Suprapubic skin (tissue), 4 donors: Measurements from ENCODE around the gene TCF3. TPM values are rescaled to one million over a fixed set of nuclear protein-coding genes. Genes with fewer than 3 reads are reported as not detected.
"Not testable (repeated sequence)": the region's sequence is repeated elsewhere in the genome, so short reads cannot be mapped to it uniquely, and the experiment has no call there.

Source experiments
- DNase-seq, 2 donors: peaks; one replicate each; pipeline ENCODE4 v3.0.0-alpha.2; 2019; ENCODE audit warnings: low spot score in 2 of 2
- H3K27ac ChIP-seq: fragments of 200-600 bp; sonication (generic); one replicate; pipeline ENCODE4 v1.5.1; 2019
- H3K27me3 ChIP-seq: fragments of 200-600 bp; sonication (generic); one replicate; pipeline ENCODE4 v1.5.1; 2019
- H3K36me3 ChIP-seq: fragments of 200-600 bp; sonication (generic); one replicate; pipeline ENCODE4 v1.5.1; 2019
- H3K4me1 ChIP-seq: fragments of 200-600 bp; sonication (generic); one replicate; pipeline ENCODE4 v1.5.1; 2019
- H3K4me3 ChIP-seq: fragments of 200-600 bp; sonication (generic); one replicate; pipeline ENCODE4 v1.5.1; 2019; ENCODE audit warnings: mild to moderate bottlenecking
- H3K9me3 ChIP-seq: fragments of 200-600 bp; sonication (generic); one replicate; pipeline ENCODE4 v1.5.1; 2019
- EP300 ChIP-seq: sonication (generic); formaldehyde crosslinking; IDR thresholded peaks from one replicate; pipeline ENCODE4 v1.6.1; 2017; ENCODE audit warnings: antibody characterized with exemption
- POLR2A ChIP-seq, 2 donors: fragments of 450-650 bp; IDR thresholded peaks; one replicate each; pipeline ENCODE4 v1.6.1; 2017; ENCODE audit warnings: antibody characterized with exemption in 2 of 2, mild to moderate bottlenecking in 2 of 2, moderate library complexity in 2 of 2
- POLR2AphosphoS5 ChIP-seq, 3 donors: sonication (generic); formaldehyde crosslinking; IDR thresholded peaks; one replicate each; pipeline ENCODE4 v1.6.1; 2017; ENCODE audit warnings: antibody characterized with exemption in 3 of 3
- WGBS: methylation state at CpG from one replicate; pipeline ENCODE4 v1.1.5; 2018; 5-methylcytosine and 5-hydroxymethylcytosine counted together
- total RNA-seq, 4 donors: library from RNA; depleted of rRNA; stranded (reverse); fragments of >200 nt; gene quantifications; one replicate each; pipeline ENCODE4 v1.1.0, GENCODE V29; 2016
- TF ChIP-seq, protein P1 (sequence below), 2 donors: fragments of 200-600 bp in 1 of 2; fragments of 450-650 bp in 1 of 2; sonication (generic) in 1 of 2; IDR thresholded peaks; one replicate each; pipeline ENCODE4 v1.5.1; 2016 to 2019; ENCODE audit warnings: antibody characterized with exemption in 2 of 2, mild to moderate bottlenecking in 1 of 2, moderate library complexity in 1 of 2

Gene TCF3
- total RNA-seq, 4 donors from 2014 or later, result 57.2 to 80.9 (median 68.7) TPM

DNA sequence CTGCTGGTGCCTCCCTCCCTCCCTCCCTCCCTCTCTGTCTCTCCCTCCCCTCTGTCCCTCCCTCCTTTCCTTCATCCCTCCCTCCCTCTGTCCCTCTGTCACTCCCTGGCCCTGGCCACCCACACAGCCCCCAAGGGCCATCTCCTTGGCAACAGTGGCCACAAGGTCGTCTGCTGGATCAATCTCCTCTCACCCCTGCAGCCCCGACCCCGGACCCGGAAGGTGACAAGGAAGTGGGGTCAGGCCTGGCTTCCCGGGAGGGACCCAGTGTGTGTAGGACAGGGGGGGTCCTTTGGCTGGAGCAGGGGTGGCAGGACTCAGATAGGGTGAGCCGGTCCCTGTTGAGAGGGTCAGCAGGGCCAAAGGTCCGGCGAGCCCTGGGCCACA, 21.9 kb upstream of the TCF3 start:
- H3K27me3 ChIP-seq, result peaks cover 97% of the 10 kb centered on the region
- WGBS, result 10% methylated on average over 2 of the region's 8 CpGs
- no peak for DNase-seq
- no peak overlapping the region for H3K27ac ChIP-seq
- no peak for TF ChIP-seq POLR2A (IDR thresholded peaks at IDR 0.05)
- no peak for TF ChIP-seq POLR2AphosphoS5 (IDR thresholded peaks at IDR 0.05)
- no peak for TF ChIP-seq EP300
- TF ChIP-seq, protein P1, sequence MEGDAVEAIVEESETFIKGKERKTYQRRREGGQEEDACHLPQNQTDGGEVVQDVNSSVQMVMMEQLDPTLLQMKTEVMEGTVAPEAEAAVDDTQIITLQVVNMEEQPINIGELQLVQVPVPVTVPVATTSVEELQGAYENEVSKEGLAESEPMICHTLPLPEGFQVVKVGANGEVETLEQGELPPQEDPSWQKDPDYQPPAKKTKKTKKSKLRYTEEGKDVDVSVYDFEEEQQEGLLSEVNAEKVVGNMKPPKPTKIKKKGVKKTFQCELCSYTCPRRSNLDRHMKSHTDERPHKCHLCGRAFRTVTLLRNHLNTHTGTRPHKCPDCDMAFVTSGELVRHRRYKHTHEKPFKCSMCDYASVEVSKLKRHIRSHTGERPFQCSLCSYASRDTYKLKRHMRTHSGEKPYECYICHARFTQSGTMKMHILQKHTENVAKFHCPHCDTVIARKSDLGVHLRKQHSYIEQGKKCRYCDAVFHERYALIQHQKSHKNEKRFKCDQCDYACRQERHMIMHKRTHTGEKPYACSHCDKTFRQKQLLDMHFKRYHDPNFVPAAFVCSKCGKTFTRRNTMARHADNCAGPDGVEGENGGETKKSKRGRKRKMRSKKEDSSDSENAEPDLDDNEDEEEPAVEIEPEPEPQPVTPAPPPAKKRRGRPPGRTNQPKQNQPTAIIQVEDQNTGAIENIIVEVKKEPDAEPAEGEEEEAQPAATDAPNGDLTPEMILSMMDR (IDR thresholded peaks at IDR 0.05), result no peak
- H3K36me3 ChIP-seq, result no peaks in the 10 kb centered on the region
- H3K4me1 ChIP-seq, result peaks cover 14% of the 10 kb centered on the region
- H3K9me3 ChIP-seq, result no peaks in the 10 kb centered on the region
- H3K4me3 ChIP-seq, result no peak overlapping the region

DNA sequence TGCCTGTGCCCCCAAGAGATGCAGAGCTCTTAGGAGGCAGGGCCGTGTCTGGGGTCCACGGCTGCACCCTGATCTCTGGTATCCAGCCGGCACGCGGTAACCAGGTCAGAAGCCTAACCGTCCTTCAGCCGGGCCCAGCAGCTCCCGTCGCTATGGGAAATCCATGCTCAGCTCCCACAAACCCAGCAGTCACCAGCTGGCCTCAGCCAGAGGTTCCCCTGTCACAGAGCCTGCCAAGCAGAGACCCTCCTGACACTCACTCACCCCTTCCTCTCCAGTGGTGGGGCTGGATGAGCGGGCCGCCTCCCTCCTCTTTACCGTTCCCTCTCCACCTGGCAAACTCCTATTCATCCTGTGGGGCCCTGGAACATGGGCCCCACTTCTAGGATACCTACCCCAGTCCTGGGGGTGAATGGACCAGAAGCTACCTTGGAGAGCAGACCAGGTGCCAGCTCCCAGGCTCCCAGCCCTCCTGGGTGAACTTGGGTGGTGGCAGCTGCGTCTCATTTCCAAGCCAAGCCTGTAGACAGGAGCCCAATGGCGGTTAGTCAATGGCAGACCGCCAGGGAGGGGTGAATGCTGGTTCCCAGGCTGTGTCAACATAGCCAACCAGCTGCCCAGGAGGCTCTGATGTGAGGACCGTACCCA, 21.4 kb upstream of the TCF3 start:
- DNase-seq, result no peak
- no peaks in the 10 kb centered on the region for H3K9me3 ChIP-seq
- 88% methylated on average over 6 of the region's 16 CpGs for WGBS
- H3K27ac ChIP-seq, result no peak overlapping the region
- H3K27me3 ChIP-seq, result peaks cover 97% of the 10 kb centered on the region
- no peaks in the 10 kb centered on the region for H3K36me3 ChIP-seq
- TF ChIP-seq, protein P1 (IDR thresholded peaks at IDR 0.05), result no peak
- H3K4me3 ChIP-seq, result no peak overlapping the region
- H3K4me1 ChIP-seq, result peaks cover 19% of the 10 kb centered on the region

DNA sequence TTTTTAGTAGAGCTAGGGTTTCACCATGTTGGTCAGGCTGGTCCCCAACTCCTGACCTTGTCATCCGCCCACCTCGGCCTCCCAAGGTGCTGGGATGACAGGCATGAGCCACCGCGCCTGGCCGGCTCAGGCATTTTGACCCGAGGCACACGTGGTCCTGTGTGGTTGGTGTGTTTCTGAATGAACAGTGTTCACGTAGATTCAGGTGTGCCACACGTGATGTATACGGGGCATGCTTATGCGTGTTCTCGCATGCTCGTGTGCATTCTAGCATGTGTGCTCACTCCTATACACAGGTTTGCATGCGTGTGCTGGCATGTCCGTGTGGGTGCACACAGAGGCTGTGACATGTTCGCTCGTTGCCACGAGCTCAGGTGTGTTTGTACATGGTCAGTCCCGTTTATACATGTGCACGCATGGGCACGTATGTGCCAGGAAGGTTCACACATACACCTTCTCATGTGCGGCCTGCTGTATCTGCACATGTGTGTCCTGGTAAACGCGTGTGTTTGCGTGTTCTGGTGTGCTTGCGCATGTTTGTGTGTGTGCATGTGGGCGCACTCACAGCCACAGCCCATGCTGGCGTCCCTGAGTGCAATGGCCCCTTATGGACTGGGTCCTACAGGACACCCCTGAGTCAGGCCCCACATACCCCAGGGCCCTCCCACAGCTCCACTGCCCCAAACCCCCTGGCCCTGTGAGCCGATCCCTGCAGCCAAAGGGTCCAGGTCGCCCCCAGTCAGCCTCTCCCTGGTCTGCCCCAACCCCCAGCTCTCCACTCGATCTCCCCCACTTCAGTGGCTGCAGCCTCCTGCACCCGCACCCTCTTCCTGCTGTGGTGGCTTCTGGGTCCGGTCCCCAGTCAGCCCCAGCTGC, 20.6 kb upstream of the TCF3 start:
- peaks cover 97% of the 10 kb centered on the region for H3K27me3 ChIP-seq
- WGBS, result 74% methylated on average over 31 of the region's 33 CpGs
- H3K27ac ChIP-seq, result no peak overlapping the region
- TF ChIP-seq, protein P1 (IDR thresholded peaks at IDR 0.05), result no peak
- no peak for TF ChIP-seq POLR2A (IDR thresholded peaks at IDR 0.05)
- no peak for TF ChIP-seq POLR2AphosphoS5 (IDR thresholded peaks at IDR 0.05)
- no peak for TF ChIP-seq EP300
- peaks cover 27% of the 10 kb centered on the region for H3K4me1 ChIP-seq
- H3K4me3 ChIP-seq, result no peak overlapping the region
- H3K9me3 ChIP-seq, result no peaks in the 10 kb centered on the region
- peak in 1 of 2 donors; percentile 61 for DNase-seq
- no peaks in the 10 kb centered on the region for H3K36me3 ChIP-seq

DNA sequence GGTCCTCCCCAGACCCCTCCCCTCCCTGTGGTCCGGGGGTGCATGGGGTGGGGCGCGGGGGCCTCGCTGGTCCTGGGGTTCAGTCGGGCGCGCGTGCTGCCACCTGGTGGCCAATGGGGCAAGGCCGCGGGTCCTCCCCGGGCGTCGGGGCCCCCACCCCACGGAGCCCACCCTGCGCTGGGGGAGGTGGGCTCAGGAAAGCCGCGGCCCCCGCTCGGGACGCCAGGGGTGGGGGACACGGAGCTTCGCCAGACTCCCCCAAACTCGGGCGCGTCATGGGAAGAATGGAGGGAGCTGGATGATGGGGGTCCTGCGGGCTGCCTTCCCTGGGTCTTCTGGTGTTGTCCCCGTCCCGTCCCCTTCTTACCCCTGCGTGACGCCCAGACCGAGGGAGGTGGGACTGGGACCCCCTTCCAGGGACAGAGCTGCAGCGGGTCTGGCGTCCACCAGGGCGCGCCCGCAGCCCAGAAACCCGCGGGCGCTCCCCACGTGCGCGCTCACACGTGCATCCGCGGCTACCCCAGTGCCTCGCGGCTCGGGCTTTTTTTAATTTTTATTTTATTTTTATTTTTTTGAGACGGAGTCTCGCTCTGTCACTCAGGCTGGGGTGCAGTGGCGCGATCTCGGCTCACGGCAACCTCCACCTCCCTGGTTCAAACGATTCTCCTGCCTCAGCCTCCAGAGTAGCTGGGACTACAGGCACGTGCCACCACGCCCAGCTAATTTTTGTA, 19.8 kb upstream of the TCF3 start:
- TF ChIP-seq, protein P1 (IDR thresholded peaks at IDR 0.05), result peak; percentile 39 to 85
- TF ChIP-seq EP300 (no peak), POLR2A (IDR thresholded peaks at IDR 0.05) (no peak)
- 10% methylated on average over 32 of the region's 57 CpGs for WGBS
- no peaks in the 10 kb centered on the region for H3K9me3 ChIP-seq
- H3K27ac ChIP-seq, result no peak overlapping the region
- H3K27me3 ChIP-seq, result peaks cover 97% of the 10 kb centered on the region
- H3K36me3 ChIP-seq, result no peaks in the 10 kb centered on the region
- H3K4me3 ChIP-seq, result no peak overlapping the region
- DNase-seq, result peak in 1 of 2 donors; percentile 64
- H3K4me1 ChIP-seq, result peaks cover 33% of the 10 kb centered on the region

DNA sequence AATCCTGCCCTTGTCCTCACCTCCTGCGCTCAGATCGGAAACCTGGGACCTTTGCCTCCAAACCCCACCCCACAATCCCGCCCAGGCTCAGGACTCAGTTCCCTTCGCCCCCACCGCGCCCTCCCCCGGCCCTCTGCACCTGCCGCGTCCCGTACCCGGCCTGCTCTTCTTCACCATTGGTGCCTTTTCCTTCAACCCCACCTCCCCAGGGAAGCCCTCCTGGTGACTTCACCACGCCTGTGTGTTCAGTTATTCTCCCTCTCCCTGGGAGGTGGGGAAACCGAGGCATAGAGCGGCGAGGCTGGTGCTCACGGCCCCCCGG, 19.3 kb upstream of the TCF3 start:
- H3K27ac ChIP-seq, result no peak overlapping the region
- TF ChIP-seq POLR2AphosphoS5 (IDR thresholded peaks at IDR 0.05) (no peak), EP300 (no peak), POLR2A (IDR thresholded peaks at IDR 0.05) (no peak)
- TF ChIP-seq, protein P1 (IDR thresholded peaks at IDR 0.05), result no peak
- H3K4me3 ChIP-seq, result no peak overlapping the region
- peaks cover 33% of the 10 kb centered on the region for H3K4me1 ChIP-seq
- no peak for DNase-seq
- 4% methylated on average over 15 of the region's 17 CpGs for WGBS
- peaks cover 96% of the 10 kb centered on the region for H3K27me3 ChIP-seq
- H3K9me3 ChIP-seq, result no peaks in the 10 kb centered on the region
- H3K36me3 ChIP-seq, result no peaks in the 10 kb centered on the region

DNA sequence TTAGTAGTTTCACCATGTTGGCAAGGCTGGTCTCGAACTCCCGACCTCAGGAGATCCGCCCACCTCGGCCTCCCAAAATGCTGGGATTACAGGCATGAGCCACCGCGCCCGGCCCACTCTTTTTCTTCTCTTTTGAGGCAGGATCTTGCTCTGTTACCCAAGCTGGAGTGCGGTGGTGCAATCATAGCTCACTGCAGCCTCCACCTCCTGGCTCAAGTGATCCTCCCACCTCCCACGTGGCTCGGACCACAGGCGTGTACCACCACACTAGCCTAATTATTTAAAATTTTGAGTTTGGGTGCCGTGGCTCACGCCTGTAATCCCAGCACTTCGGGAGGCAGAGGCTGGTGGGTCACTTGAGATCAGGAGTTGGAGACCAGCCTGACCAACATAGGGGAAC, 18.3 kb upstream of the TCF3 start:
- 55% methylated on average over 14 of the region's 14 CpGs for WGBS
- peaks cover 30% of the 10 kb centered on the region for H3K4me1 ChIP-seq
- not testable (repeated sequence) for DNase-seq, H3K36me3 ChIP-seq, H3K4me3 ChIP-seq, H3K27ac ChIP-seq, H3K9me3 ChIP-seq
- H3K27me3 ChIP-seq, result peaks cover 92% of the 10 kb centered on the region
